Ishikawa (cell line): ENCODE measurements around the gene RPS24.

Source experiments
- CREB1 ChIP-seq: IDR thresholded peaks from 2 replicates; pipeline ENCODE4 v1.6.1; 2012; ENCODE audit warnings: low read depth
- RAD21 ChIP-seq: IDR thresholded peaks from 2 replicates; pipeline ENCODE4 v1.6.1; 2012; ENCODE audit warnings: low read depth

DNA sequence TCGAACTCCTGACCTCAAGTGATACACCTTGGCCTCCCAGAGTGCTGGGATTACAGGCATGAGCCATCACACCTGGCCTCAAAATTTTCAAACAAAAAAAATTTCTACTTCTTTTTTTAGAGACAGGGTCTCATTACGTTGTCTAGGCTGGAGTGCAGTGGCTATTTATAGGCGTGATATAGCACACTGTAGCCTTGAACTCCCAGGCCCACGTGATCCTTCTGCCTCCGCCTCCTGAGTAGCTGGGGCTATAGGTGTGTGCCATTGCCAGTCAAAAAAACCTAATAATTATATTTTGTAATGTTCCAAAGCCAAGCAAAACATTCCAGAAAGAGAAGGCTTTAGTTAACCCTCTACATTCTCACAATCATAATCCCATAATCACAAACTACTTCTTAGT is 18.1 kb upstream of the RPS24 start:
- TF ChIP-seq RAD21 (no peak), CREB1 (no peak)
